Effector memory CD8-positive, alpha-beta T cell (primary cell): Measurements from ENCODE around the gene PRCC.
"Not testable (repeated sequence)": the region's sequence is repeated elsewhere in the genome, so short reads cannot be mapped to it uniquely, and the experiment has no call there.

Source experiments
- ATAC-seq: fragments of 150-1000 bp; cut with Tn5 transposase; replicated peaks from 2 replicates; pipeline ENCODE4 v1.10.0; 2021; ENCODE audit warnings: mild to moderate bottlenecking, moderate library complexity
- DNase-seq, 3 experiments: peaks; one replicate each; pipeline ENCODE4 v3.0.0; 2021
- H3K27ac Mint-ChIP-seq, 2 donors: one replicate each; pipeline ENCODE4 v1.8.0; 2022; ENCODE audit warnings: mild to moderate bottlenecking in 2 of 2, mixed read lengths in 2 of 2, moderate library complexity in 2 of 2
- H3K27me3 Mint-ChIP-seq, 2 donors: one replicate each; pipeline ENCODE4 v1.8.0; 2022; ENCODE audit warnings: mixed read lengths in 2 of 2
- H3K36me3 Mint-ChIP-seq: one replicate; pipeline ENCODE4 v1.8.0; 2022; ENCODE audit warnings: mild to moderate bottlenecking, moderate library complexity, mixed read lengths; ENCODE audit not compliant: insufficient read depth
- H3K4me1 Mint-ChIP-seq, 2 donors: one replicate each; pipeline ENCODE4 v1.8.0; 2022; ENCODE audit warnings: low read depth in 2 of 2, mixed read lengths in 2 of 2
- H3K4me3 Mint-ChIP-seq, 2 donors: one replicate each; pipeline ENCODE4 v1.8.0; 2022; ENCODE audit warnings: mild to moderate bottlenecking in 2 of 2, mixed read lengths in 2 of 2, moderate library complexity in 2 of 2
- H3K9me3 Mint-ChIP-seq, 2 donors: one replicate each; pipeline ENCODE4 v1.8.0; 2022; ENCODE audit warnings: mixed read lengths in 2 of 2

PRCC gene

DNA sequence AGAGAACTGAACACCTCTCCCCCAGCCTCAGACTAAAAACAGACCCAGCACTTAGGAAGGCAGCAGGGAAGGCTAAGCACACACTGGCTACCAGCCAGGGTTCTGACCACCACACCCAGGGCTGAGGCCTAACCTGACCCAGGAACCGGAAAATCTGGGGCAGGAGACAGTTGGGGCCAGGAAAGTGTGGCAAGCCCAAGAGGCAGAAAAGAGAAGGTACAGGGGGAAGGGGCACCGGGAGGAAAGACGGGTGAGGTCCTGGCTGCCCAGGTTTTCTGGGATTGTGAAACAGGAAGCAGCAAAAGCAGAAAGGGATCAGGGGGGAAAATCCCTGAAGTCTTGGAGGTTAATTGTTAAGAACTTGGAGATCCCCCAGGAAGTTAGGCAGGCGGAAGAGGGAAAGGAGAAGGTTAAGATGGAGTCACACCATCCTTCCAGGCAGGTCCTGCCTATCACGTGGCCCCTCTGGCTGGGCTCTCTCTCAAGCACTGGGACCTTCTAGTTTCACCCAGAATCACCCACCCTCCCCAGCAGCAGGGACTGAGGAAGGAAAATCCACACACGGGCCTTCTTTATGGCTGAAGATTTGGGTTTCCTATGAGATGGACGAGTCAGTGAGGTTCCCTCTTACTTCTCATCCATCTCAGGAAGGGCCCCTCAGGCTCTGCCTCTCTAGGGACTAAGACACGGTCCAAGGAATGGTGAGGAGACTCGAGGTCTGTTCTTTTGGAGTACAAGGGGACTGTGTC is 18.5 kb upstream of the PRCC start:
- peaks cover 55 to 57% of the 10 kb centered on the region in 2 donors for H3K4me1 Mint-ChIP-seq
- no peaks in the 10 kb centered on the region for H3K9me3 Mint-ChIP-seq
- H3K27me3 Mint-ChIP-seq = no peaks in the 10 kb centered on the region

DNA sequence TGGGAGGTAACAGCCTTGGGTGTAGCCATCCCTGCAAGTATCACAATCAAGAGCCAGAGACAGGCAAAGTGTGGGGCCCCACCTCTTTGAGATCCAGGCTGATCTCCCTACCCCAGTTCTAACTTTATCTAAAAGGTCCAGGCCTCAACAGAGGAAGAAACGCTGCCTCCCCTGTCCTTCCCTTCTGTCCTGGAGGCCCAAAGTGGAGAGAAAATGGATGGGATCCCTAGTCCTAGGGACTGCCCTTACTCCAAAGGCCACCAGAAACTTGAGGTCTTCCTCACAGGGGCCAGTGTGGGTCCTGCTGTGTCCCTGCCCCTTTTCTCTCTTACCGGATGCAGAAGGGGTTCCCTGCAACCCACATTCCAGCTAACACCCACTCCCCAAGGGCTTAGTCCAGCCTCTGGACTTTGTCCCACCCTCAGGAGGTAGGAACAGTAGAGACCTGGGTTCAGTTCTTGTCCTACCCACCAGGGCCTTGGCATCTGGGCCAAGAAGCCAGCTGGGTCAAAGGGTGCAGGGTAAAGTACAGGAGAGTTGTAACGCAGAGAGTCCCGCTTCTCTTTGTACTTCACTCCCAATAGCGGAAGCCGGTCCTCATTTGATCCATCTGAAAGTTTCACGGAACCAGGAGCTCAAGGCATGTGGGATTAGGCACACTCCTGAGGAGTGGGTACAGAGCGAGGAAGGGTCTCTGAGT is 17.8 kb upstream of the PRCC start:
- no peak for ATAC-seq
- no peak for DNase-seq
- peaks cover 55 to 56% of the 10 kb centered on the region in 2 donors for H3K4me1 Mint-ChIP-seq
- peaks cover 41% of the 10 kb centered on the region for H3K36me3 Mint-ChIP-seq
- H3K4me3 Mint-ChIP-seq = peak overlapping the region; percentile 83 to 91
- H3K27ac Mint-ChIP-seq = peak overlapping the region; percentile 97 to 98
- no peaks in the 10 kb centered on the region for H3K9me3 Mint-ChIP-seq
- no peaks in the 10 kb centered on the region for H3K27me3 Mint-ChIP-seq

More for the DNA sequence above, 18.5 kb upstream of the PRCC start:
- ATAC-seq (no peak), DNase-seq (no peak)
- H3K4me3 Mint-ChIP-seq = peak overlapping the region; percentile 83 to 91
- H3K27ac Mint-ChIP-seq = peak overlapping the region; percentile 97 to 98
- H3K36me3 Mint-ChIP-seq = peaks cover 46% of the 10 kb centered on the region

DNA sequence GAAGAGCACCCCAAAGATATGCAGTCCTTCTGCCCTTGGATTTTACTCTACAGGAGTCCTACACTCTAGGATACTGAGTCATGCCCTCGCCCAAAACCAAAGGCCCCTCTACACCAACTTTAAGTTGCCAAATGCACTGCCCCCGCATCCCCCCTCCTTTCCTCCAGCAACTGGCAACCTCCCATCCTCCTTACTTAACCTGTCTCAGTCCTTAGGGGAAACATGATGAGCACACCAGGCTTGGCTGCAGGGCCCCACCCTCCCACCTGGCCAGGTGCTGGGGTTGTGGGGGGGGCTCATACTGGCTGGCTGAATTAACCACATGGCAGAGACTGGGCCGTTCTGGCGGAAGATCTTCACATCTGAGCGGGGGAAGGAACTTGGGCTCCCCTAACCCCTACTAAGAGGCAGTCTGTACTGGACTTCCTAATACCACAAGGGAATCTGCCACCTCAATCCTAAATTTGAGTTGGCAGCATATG is 17.1 kb upstream of the PRCC start:
- Mint-ChIP-seq H3K27me3 (no peaks in the 10 kb centered on the region), H3K4me3 (peak overlapping the region; percentile 83 to 91), H3K27ac (peak overlapping the region; percentile 97 to 98), H3K9me3 (no peaks in the 10 kb centered on the region), H3K36me3 (peaks cover 36% of the 10 kb centered on the region), H3K4me1 (peaks cover 51 to 56% of the 10 kb centered on the region in 2 donors)
- DNase-seq (peak in 1 of 3 experiments; percentile 16), ATAC-seq (no peak)

DNA sequence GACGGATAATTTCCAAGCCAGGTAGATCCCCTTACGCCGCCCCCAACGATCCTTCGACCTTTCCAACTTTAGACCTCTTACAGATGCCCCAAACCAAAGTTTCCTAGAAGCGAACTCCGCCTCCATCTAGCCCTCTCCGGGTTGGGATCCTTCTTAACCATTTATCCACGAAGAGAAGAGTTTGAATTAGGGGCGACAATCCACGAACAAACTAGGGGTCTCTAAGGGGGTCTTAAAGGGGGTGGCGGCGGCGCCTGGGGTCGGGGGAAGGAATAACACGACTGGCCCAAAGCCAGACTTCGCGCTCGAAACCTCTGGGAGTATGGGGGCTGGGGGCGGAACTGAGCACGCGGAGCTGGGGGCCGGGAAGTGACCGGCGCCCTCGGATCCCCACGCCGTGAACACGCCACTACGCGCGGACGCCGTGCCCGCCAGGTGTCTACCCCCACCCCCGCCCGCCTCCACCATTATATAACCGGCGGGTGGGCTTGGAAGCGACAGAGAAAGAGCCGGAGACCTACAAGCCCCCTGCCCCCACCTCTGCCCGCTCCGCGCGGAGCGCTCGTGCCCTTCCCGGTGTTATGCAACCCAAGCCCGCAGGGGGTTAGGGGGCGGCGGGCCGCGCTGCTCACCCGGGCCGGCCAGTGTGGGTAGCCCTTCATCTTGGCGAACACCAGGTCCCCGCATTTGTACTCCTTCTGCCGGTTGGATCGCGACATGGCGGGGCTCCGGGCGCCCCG is 16.5 kb upstream of the PRCC start:
- H3K4me3 Mint-ChIP-seq = peak overlapping the region; percentile 83 to 91
- peaks cover 33% of the 10 kb centered on the region for H3K36me3 Mint-ChIP-seq
- H3K27me3 Mint-ChIP-seq = no peaks in the 10 kb centered on the region
- DNase-seq (peak in 2 of 3 experiments; percentile 28 to 35), ATAC-seq (peak; percentile 22)
- no peaks in the 10 kb centered on the region for H3K9me3 Mint-ChIP-seq
- H3K27ac Mint-ChIP-seq = peak overlapping the region; percentile 97 to 98
- peaks cover 45 to 51% of the 10 kb centered on the region in 2 donors for H3K4me1 Mint-ChIP-seq

DNA sequence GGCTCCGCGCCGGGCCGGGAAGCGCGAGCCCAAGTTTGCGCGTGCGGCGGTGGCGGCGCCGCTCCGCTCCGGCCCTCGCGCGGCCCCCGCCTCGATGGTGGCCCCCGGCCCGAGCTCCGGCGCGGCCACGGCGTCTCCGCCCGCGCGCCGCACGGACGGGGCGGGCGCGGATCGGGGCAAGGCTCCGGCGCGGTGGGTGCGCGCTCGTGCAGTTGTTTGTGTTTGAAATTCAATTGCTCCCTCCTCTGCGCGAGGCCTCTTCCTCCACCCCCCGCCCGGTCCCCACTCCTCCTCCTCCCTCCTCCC is 15.9 kb upstream of the PRCC start, which contains the start of gene HDGF:
HDGF (minus strand) TSS at position 225 of the 306 bp plus-strand sequence. CDS start 246 bp downstream, outside the sequence.
- Mint-ChIP-seq H3K27ac (peak within 1 kb of the TSS; percentile 97 to 98), H3K27me3 (no peaks in the 10 kb centered on the region), H3K4me3 (peak within 1 kb of the TSS; percentile 83 to 91), H3K4me1 (peaks cover 40 to 46% of the 10 kb centered on the region in 2 donors), H3K36me3 (peaks cover 33% of the 10 kb centered on the region), H3K9me3 (no peaks in the 10 kb centered on the region)
- ATAC-seq (no peak), DNase-seq (no peak)

DNA sequence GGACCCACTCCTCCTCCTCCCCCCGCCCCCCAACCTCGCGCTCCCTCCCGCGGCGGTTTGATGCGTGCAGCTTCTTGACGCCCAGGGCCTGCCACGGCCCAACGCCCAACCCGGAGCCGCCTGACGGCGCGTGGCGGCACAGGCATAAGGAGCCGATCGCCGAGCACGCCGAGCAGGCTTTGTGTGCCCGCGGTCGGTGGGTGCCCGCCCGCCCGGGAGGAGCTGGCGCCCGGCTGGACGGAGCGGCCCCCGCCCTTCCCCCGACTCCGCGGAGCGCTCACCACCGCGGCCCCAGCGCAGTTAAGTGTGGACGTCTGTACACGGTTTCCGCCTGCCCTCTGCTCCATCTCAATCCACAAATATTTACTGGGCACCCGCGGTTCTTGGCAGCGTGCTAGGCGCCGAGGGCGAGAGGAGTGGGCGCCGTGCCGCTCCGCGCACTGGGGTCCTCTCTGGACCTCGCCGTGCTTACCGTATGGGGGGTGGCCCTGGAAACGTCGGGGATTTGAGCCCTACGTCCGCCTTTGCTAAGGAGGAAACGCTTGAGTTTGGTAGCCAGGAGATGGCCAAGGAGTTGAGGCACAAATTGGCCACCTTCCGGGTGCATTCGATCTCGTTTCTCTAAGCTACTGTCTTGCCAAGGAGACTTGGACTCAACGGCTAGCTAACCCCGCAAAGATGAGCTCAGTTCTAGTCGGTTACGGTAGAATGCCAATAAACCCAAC is 15.4 kb upstream of the PRCC start:
- H3K4me3 Mint-ChIP-seq = peak overlapping the region; percentile 83 to 91
- H3K36me3 Mint-ChIP-seq = peaks cover 33% of the 10 kb centered on the region
- no peaks in the 10 kb centered on the region for H3K9me3 Mint-ChIP-seq
- H3K27ac Mint-ChIP-seq = peak overlapping the region; percentile 83 to 98
- ATAC-seq = peak; percentile 79
- H3K27me3 Mint-ChIP-seq = no peaks in the 10 kb centered on the region
- H3K4me1 Mint-ChIP-seq = peaks cover 38 to 43% of the 10 kb centered on the region in 2 donors
- peak; percentile 86 to 89 (median 88) for DNase-seq

DNA sequence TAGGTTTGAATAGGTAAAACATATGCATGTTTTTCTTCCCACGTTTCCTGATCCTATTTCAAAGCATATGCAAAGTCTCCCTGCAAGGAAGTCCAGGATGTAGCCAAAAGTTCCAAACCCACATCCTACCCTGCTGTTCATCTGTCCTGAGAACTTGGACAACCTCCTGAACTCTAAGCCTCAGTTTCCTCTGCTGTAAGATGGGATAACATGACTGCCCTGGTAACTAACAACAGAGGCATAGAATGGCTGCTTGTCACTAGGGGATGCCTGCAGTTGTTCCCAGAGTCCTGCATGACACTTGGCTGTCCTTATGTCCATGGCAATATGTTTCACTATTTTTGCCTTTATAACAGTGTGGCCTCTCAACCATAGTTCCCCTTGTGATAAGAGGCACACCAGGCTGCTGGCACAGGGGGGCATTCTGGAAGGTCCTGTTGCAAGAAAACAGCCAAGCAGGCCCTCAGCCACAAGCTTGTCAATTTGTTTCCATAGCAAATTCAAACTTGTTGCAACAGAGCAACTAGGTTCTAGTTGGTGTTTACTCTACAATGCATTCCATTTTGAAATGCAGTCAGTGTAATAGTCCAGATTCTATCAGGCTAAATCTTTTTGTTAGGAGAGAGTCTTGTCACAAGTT is 14.4 kb upstream of the PRCC start:
- Mint-ChIP-seq H3K9me3 (no peaks in the 10 kb centered on the region), H3K4me1 (peaks cover 30 to 34% of the 10 kb centered on the region in 2 donors), H3K27ac (peak overlapping the region; percentile 83 to 98), H3K27me3 (no peaks in the 10 kb centered on the region), H3K4me3 (peak overlapping the region; percentile 83 to 91), H3K36me3 (peaks cover 29% of the 10 kb centered on the region)
- no peak for ATAC-seq
- no peak for DNase-seq

DNA sequence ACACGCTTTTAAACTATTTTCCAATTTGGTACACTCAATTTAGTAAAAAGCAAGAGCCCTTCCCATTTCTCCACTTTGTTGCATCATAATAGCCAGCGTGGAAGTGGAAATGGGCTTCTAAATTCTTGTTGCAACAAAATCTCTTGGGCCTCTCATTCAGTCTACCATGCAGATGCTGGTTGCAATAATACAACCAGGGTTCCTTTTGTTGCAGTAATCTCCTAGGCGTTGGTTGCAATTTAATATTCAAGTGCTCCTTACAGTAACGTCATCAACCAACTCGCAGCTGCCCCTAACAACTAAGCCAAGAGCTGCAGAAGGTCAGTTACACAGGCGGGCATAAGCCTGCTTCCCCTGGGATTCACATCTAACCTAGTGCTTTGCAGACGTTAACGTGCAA is 13.1 kb upstream of the PRCC start:
- no peak overlapping the region for H3K27ac Mint-ChIP-seq
- H3K4me1 Mint-ChIP-seq = peaks cover 19 to 22% of the 10 kb centered on the region in 2 donors
- H3K27me3 Mint-ChIP-seq = no peaks in the 10 kb centered on the region
- no peaks in the 10 kb centered on the region for H3K9me3 Mint-ChIP-seq
- H3K36me3 Mint-ChIP-seq = peaks cover 19% of the 10 kb centered on the region
- H3K4me3 Mint-ChIP-seq = no peak overlapping the region
- no peak for DNase-seq
- ATAC-seq = no peak

DNA sequence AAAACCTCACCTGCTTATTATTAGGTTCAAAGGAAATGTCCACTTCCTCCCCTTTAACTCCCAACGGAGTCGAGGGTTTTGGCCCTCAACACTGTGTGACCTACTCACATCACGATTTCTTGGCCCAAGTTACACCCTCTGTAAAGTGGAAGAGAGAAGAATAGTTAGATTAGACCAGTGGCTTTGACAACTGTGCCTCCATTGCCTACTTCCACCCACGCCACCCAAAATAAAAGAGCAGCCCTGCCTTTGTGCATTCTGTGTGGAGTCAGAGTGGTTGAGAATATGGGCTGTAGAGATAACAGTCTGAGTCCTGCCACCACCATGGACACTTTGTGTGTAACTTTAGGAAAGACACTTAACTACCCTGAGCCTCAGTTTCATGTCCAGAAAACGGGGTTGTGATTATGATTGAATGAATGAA is 11.8 kb upstream of the PRCC start:
- H3K4me3 Mint-ChIP-seq = no peak overlapping the region
- H3K4me1 Mint-ChIP-seq = peaks cover 6 to 9% of the 10 kb centered on the region in 2 donors
- H3K27me3 Mint-ChIP-seq = no peaks in the 10 kb centered on the region
- no peak overlapping the region for H3K27ac Mint-ChIP-seq
- ATAC-seq (no peak), DNase-seq (no peak)
- no peaks in the 10 kb centered on the region for H3K9me3 Mint-ChIP-seq
- H3K36me3 Mint-ChIP-seq = peaks cover 11% of the 10 kb centered on the region

DNA sequence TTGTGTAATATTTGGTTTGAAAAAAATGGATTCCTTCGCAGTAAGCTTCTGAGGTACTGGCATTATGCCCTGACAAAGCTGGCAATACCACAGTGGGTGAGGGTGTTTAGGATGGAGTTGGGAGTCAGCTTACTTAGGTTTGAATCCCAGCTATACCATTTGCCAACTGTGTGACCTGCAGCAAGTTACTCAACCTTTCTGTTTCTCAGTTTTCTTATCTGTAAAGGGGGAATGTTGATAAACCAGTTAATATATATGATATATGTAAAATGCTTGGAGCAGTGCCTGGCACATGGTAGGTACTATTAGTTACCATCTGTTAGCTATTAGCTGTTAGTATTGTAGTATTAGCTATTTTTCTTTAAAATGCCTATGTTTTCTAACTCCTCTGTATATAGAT is 11.0 kb upstream of the PRCC start:
- ATAC-seq = no peak
- peaks cover 5 to 9% of the 10 kb centered on the region in 2 donors for H3K4me1 Mint-ChIP-seq

DNA sequence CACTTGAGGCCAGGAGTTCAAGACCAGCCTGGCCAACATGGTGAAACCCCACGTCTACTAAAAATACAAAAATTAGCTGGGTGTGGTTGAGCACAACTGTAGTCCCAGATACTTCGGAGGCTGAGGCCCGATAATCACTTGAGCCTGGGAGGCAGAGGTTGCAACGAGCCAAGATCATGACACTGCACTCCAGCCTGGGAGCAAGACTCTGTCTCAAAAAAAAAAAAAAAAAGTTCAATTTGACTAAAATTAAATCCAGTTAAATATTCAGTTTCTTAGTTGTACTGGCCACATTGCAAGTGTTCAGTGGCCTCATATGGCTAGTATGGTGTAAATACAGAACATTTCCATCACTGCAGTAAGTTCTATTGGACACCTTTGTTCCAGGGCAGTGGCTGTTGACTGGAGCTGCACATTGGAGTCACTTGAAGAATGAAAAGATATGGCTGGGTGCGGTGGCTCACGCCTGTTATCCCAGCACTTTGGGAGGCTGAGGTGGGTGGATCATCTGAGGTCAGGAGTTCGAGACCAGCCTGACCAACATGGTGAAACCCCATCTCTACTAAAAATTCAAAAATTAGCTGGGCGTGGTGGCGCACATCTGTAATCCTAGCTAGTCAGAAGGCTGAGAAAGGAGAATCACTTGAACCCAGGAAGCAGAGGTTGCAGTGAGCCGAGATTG is 9.6 kb upstream of the PRCC start:
- H3K4me3 Mint-ChIP-seq, H3K4me1 Mint-ChIP-seq, H3K27me3 Mint-ChIP-seq, H3K36me3 Mint-ChIP-seq, ATAC-seq, H3K9me3 Mint-ChIP-seq, H3K27ac Mint-ChIP-seq, DNase-seq: not testable (repeated sequence)

More for the DNA sequence above, 11.0 kb upstream of the PRCC start:
- no peaks in the 10 kb centered on the region for H3K27me3 Mint-ChIP-seq
- no peak overlapping the region for H3K4me3 Mint-ChIP-seq
- H3K36me3 Mint-ChIP-seq = peaks cover 8% of the 10 kb centered on the region
- H3K27ac Mint-ChIP-seq = no peak overlapping the region
- no peaks in the 10 kb centered on the region for H3K9me3 Mint-ChIP-seq
- no peak for DNase-seq

DNA sequence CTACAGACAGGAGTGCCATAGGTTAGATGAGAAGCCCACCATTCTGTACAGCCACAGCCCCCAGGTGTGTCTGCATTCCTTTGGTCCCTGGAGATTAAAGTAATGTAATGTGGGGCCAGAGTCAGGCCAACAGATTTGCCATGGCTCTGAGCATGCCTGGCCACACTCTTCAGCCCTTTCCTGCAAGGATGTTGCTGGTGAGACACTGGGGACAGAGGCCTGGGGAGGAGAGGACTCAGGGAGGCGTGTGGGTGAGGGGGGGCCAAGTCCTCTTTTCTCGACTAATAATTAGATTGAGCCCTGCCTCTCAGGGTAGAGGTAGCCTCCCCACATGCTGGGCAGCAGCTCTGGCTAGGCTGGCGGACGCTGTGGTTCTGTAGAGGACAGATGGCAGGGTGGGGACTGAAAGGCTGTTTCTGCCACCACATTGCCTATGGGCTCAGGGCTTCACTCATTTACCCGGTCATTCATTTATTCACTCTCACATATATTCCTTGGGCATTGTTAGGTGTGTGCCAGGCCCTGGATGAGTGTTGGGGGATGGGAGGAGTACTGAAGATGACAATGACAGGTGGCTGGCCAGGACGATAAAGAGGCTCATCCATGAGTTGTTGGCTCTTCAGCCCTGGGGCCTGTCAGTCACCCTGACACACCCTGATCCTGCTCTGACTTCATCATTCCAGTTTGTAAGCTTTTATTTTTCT is 7.1 kb upstream of the PRCC start:
- H3K36me3 Mint-ChIP-seq = no peaks in the 10 kb centered on the region
- no peaks in the 10 kb centered on the region for H3K4me1 Mint-ChIP-seq
- no peaks in the 10 kb centered on the region for H3K27me3 Mint-ChIP-seq
- H3K4me3 Mint-ChIP-seq = no peak overlapping the region
- DNase-seq (no peak), ATAC-seq (no peak)
- no peak overlapping the region for H3K27ac Mint-ChIP-seq
- no peaks in the 10 kb centered on the region for H3K9me3 Mint-ChIP-seq
